NCI-H1930 (cell line): ENCODE results near the gene BCAR1.
"Not testable (repeated sequence)": the region's sequence is repeated elsewhere in the genome, so short reads cannot be mapped to it uniquely, and the experiment has no call there.

ENCODE experiments used
- DNase-seq, 2 experiments: peaks; one replicate each; lab custom pipeline; 2025; lab: John Stamatoyannopoulos, UW

BCAR1 gene

GRCh38 chr16:75251280-75252048 is at the start of gene BCAR1:
TSS of gene BCAR1 (minus strand) at chr16:75251624. CDS start at chr16:75251482, 142 bp downstream.
- DNase-seq: peak; percentile 65 to 77

GRCh38 chr16:75298267-75298666 is 46.8 kb upstream of the BCAR1 start:
- DNase-seq: no peak

GRCh38 chr16:75296606-75297005 is 45.2 kb upstream of the BCAR1 start:
- DNase-seq: no peak

- no peak for DNase-seq
Measured at GRCh38 chr16:75294773-75295459, 43.5 kb upstream of the BCAR1 start.

- no peak for DNase-seq
Measured at GRCh38 chr16:75293772-75294171, 42.3 kb upstream of the BCAR1 start.

GRCh38 chr16:75293173-75293572 is 41.7 kb upstream of the BCAR1 start:
- no peak for DNase-seq

- no peak for DNase-seq
Measured at GRCh38 chr16:75292691-75293090, 41.3 kb upstream of the BCAR1 start.

- no peak for DNase-seq
Measured at GRCh38 chr16:75289189-75289588, 37.8 kb upstream of the BCAR1 start.

GRCh38 chr16:75288596-75289120 is 37.2 kb upstream of the BCAR1 start:
- DNase-seq: no peak

- DNase-seq: no peak
Measured at GRCh38 chr16:75288181-75288580, 36.8 kb upstream of the BCAR1 start.

GRCh38 chr16:75287708-75288107 is 36.3 kb upstream of the BCAR1 start:
- no peak for DNase-seq

- no peak for DNase-seq
Measured at GRCh38 chr16:75286389-75286788, 35.0 kb upstream of the BCAR1 start.

GRCh38 chr16:75282466-75283281 is 31.2 kb upstream of the BCAR1 start:
- DNase-seq: no peak

GRCh38 chr16:75281826-75282225 is 30.4 kb upstream of the BCAR1 start:
- no peak for DNase-seq

- DNase-seq: not testable (repeated sequence)
Measured at GRCh38 chr16:75281009-75281408, 29.6 kb upstream of the BCAR1 start.

GRCh38 chr16:75280331-75280804 is 28.9 kb upstream of the BCAR1 start:
- no peak for DNase-seq

GRCh38 chr16:75279305-75279704 is 27.9 kb upstream of the BCAR1 start:
- DNase-seq: no peak

- DNase-seq: no peak
Measured at GRCh38 chr16:75273054-75273925, 21.9 kb upstream of the BCAR1 start.

- not testable (repeated sequence) for DNase-seq
Measured at GRCh38 chr16:75272629-75273028, 21.2 kb upstream of the BCAR1 start.

GRCh38 chr16:75272097-75272551 is 20.7 kb upstream of the BCAR1 start:
- DNase-seq: no peak

- DNase-seq: no peak
Measured at GRCh38 chr16:75271441-75272096, 20.1 kb upstream of the BCAR1 start.
